K562 (cell line): ENCODE data around the gene KRIT1. TPM values are rescaled to one million over a fixed set of nuclear protein-coding genes. Genes with fewer than 3 reads are reported as not detected.

Experiments
- ATAC-seq: fragments of 200-7000 bp; cut with Tn5 transposase; 3 replicates; pipeline ENCODE4 v1.9.1; 2020; ENCODE audit warnings: moderate library complexity
- BruUV-seq: library from RNA; stranded (reverse); fragments of 400-500 nt; replicated peaks from 2 replicates; lab custom pipeline; 2021; lab: Mats Ljungman, UMichigan
- CTCF ChIA-PET: fragments of 300-600 bp; formaldehyde crosslinking; extraction: SDS; loops from one replicate; lab custom pipeline; 2021; ENCODE audit warnings: low intra/inter-chr PET ratio; lab: Yijun Ruan, JAX
- POLR2A ChIA-PET: fragments of 300-600, 350-650 bp; sonication (Branson Sonifier 250); formaldehyde crosslinking; extraction: SDS; loops from one replicate; lab custom pipeline; 2021; ENCODE audit warnings: antibody characterized with exemption, inconsistent platforms; lab: Yijun Ruan, JAX
- DNase-seq, 4 experiments: peaks; one replicate each; pipeline versions ENCODE4 v3.0.0 to v3.0.0-alpha.2; 2011 to 2018; ENCODE audit warnings: low spot score in 3 of 4, mixed read lengths in 3 of 4; ENCODE audit errors: extremely low read depth in 1 of 4
- FAIRE-seq: peaks from 2 replicates; lab custom pipeline; 2011; peaks lifted over from hg19 to GRCh38; lab: Jason Lieb, UNC
- H2AFZ ChIP-seq: 2 replicates; pipeline ENCODE4 v1.6.0; 2011; ENCODE audit warnings: low read depth, low read length, control low read depth, inconsistent platforms
- H3K27ac ChIP-seq: fragments of 200-600 bp; 3 replicates; pipeline ENCODE4 v1.8.0; 2011; ENCODE audit warnings: low read depth, mild to moderate bottlenecking, control low read depth, inconsistent platforms, low read length, moderate library complexity, mixed read lengths; ENCODE audit errors: extremely low read depth
- H3K27me3 ChIP-seq, 2 experiments: fragments of 300-600 bp in 1 of 2; 2 replicates in 1 of 2; 3 replicates in 1 of 2; pipeline versions ENCODE4 v1.6.0 to v1.8.0; 2011; ENCODE audit warnings: inconsistent platforms in 2 of 2, low read length in 2 of 2, mild to moderate bottlenecking in 1 of 2, mixed read lengths in 1 of 2, moderate library complexity in 1 of 2; ENCODE audit not compliant: control insufficient read depth in 2 of 2, insufficient read depth in 2 of 2
- H3K36me3 ChIP-seq: fragments of 300-600 bp; 3 replicates; pipeline ENCODE4 v1.8.0; 2011; ENCODE audit warnings: mild to moderate bottlenecking, low read length, inconsistent platforms; ENCODE audit not compliant: control insufficient read depth, insufficient read depth
- H3K4me1 ChIP-seq, 2 experiments: fragments of 200-600 bp in 1 of 2; replicated peaks in 1 of 2; 2 replicates in 1 of 2; 3 replicates in 1 of 2; pipeline versions ENCODE4 v1.5.1 to v1.8.0; 2011; ENCODE audit warnings: inconsistent platforms in 2 of 2, low read length in 2 of 2, mild to moderate bottlenecking in 1 of 2, mixed read lengths in 1 of 2, moderate library complexity in 1 of 2; ENCODE audit not compliant: control insufficient read depth in 2 of 2, insufficient read depth in 2 of 2
- H3K4me2 ChIP-seq: 2 replicates; pipeline ENCODE4 v1.6.1; 2011; ENCODE audit warnings: low read length, control low read depth, inconsistent platforms, mixed read lengths; ENCODE audit not compliant: insufficient read depth
- H3K4me3 ChIP-seq: fragments of 200-600 bp; sonication (generic), shearing (Covaris generic); 2 replicates; pipeline ENCODE4 v1.5.1; 2016; ENCODE audit warnings: control low read depth, inconsistent platforms
- H3K79me2 ChIP-seq: fragments of 200-600 bp; 3 replicates; pipeline ENCODE4 v1.8.0; 2011; ENCODE audit warnings: low read length, inconsistent platforms; ENCODE audit not compliant: control insufficient read depth, insufficient read depth
- H3K9ac ChIP-seq, 2 experiments: 2 replicates each; pipeline versions ENCODE4 v1.6.0 to v1.6.1; 2011; ENCODE audit warnings: low read depth in 2 of 2, low read length in 2 of 2, control low read depth in 1 of 2, inconsistent platforms in 1 of 2, mild to moderate bottlenecking in 1 of 2, mixed read lengths in 1 of 2; ENCODE audit not compliant: insufficient read depth in 1 of 2
- H3K9me1 ChIP-seq: one replicate; pipeline ENCODE4 v1.6.0; 2011; ENCODE audit warnings: inconsistent platforms, mild to moderate bottlenecking, low read length, moderate library complexity; ENCODE audit not compliant: control insufficient read depth, insufficient read depth
- H3K9me3 ChIP-seq: replicated peaks from 2 replicates; pipeline ENCODE4 v1.5.1; 2011; ENCODE audit warnings: low read depth, low read length, inconsistent platforms; ENCODE audit not compliant: control insufficient read depth, insufficient read depth
- H4K20me1 ChIP-seq: replicated peaks from 2 replicates; pipeline ENCODE4 v1.6.1; 2011; ENCODE audit warnings: low read length, inconsistent platforms, mixed read lengths; ENCODE audit not compliant: control insufficient read depth, insufficient read depth
- CEBPB ChIP-seq: fragments of 450-650 bp; IDR thresholded peaks from 2 replicates; pipeline ENCODE4 v1.6.1; 2016; ENCODE audit warnings: missing genetic modification characterization, missing compliant biosample characterization
- CEBPG ChIP-seq, 3 experiments: fragments of 200-800 bp in 1 of 3; sonication (Bioruptor generic) in 1 of 3; sonication (generic) in 1 of 3; formaldehyde crosslinking in 1 of 3; IDR thresholded peaks in 2 of 3; conservative IDR thresholded peaks in 1 of 3; 2 replicates each; pipeline versions ENCODE4 v1.6.1 to v1.8.0; 2016 to 2022; ENCODE audit warnings: missing compliant biosample characterization in 2 of 3, missing genetic modification characterization in 2 of 3, mild to moderate bottlenecking in 1 of 3, missing genetic modification reagents in 1 of 3
- ZNF274 ChIP-seq: IDR thresholded peaks from 2 replicates; pipeline ENCODE4 v1.6.1; 2011; ENCODE audit warnings: low read depth, mild to moderate bottlenecking, low read length, moderate library complexity, borderline replicate concordance
- WGBS: fragments of 100-300 bp; shearing (Covaris generic); methylation state at CpG from one replicate; pipeline ENCODE4 v1.1.6; 2016; ENCODE audit warnings: low coverage, mixed read lengths; ENCODE audit not compliant: insufficient coverage; ENCODE audit errors: missing lambda C conversion rate; 5-methylcytosine and 5-hydroxymethylcytosine counted together
- in situ Hi-C: fragments of 300-500 bp; cut with MboI; formaldehyde crosslinking; loops from 4 replicates; pipeline ENCODE4 v1.15.0; 2018; ENCODE audit warnings: inconsistent platforms, mixed read lengths
- intact Hi-C: fragments of 100-400 bp; cut with micrococcal nuclease; formaldehyde crosslinking; loops from 2 replicates; pipeline ENCODE4 v1.14.2; 2022
- polyA plus RNA-seq, 8 experiments: library from polyadenylated mRNA; depleted of rRNA in 4 of 8; stranded (reverse) in 5 of 8; unstranded in 3 of 8; fragments of >200 nt; fragmentation: Nextera tagmentation in 2 of 8; fragmentation: Illumina TruSeq in 1 of 8; extraction: Ambion mirVana in 2 of 8; extraction: Trizol in 1 of 8; gene quantifications; 2 replicates each; pipeline versions ENCODE4 v1.2.1 to v1.2.3, GENCODE V29; 2011 to 2014; ENCODE audit warnings: inconsistent platforms in 1 of 8, missing spikeins in 1 of 8
- total RNA-seq, 7 experiments: library from RNA; depleted of rRNA in 6 of 7; stranded (reverse); fragments of >200 nt in 6 of 7; fragmentation: Illumina TruSeq in 2 of 7; extraction: Trizol in 2 of 7; gene quantifications; 2 replicates each; pipeline versions ENCODE4 v1.2.1 to v1.2.3, GENCODE V29; 2011 to 2021; ENCODE audit warnings: low replicate concordance in 1 of 7

The KRIT1 gene
- total and polyA plus RNA-seq, 9 of the 15 experiments (the other 6 are each of a cell fraction or from before 2014, with no cell fraction given): 21.5 to 81.4 (median 55.9) TPM

- CTCF ChIA-PET: no interaction called here
- H3K79me2 ChIP-seq: peaks cover 22% of the 10 kb centered on the region; the same call in 1 of the 3 replicates
- H3K9ac ChIP-seq: no peak overlapping the region
- no peak for ATAC-seq
- intact Hi-C loops: no loop called here
- no peak overlapping the region for H3K4me3 ChIP-seq
- POLR2A ChIA-PET: no interaction called here
- no peak for DNase-seq
- in situ Hi-C loops: no loop called here
- H3K9me3 ChIP-seq: no peaks in the 10 kb centered on the region
- H3K4me1 ChIP-seq: no peaks in the 10 kb centered on the region
- H3K36me3 ChIP-seq: no peaks in the 10 kb centered on the region
- WGBS: 69% methylated on average over 1 of the region's 1 CpG
- no peak for FAIRE-seq
- no peaks in the 10 kb centered on the region for H4K20me1 ChIP-seq
- no peak overlapping the region for H3K27ac ChIP-seq
- BruUV-seq: no TSS peak
- no peaks in the 10 kb centered on the region for H3K9me1 ChIP-seq
- TF ChIP-seq ZNF274 (no peak), CEBPG (CRISPR knock-in tag; IDR thresholded peaks at IDR 0.05) (no peak), CEBPG (tag; conservative IDR thresholded peaks at IDR 0.05 in 1 of 2, IDR thresholded peaks at IDR 0.05 in 1 of 2) (peak in 1 of 2 experiments; percentile 91; a peak in 3 of 4 replicates), CEBPB (tag) (peak; percentile 74)
- TF ChIP-seq, all 486 proteins: peak for 2
- no peak overlapping the region for H3K4me2 ChIP-seq
- H3K27me3 ChIP-seq: no peaks in the 10 kb centered on the region
- no peak overlapping the region for H2AFZ ChIP-seq
These were observed 23.2 kb upstream of the KRIT1 start for GRCh38 chr7:92268921-92269320.
